Measurements from ENCODE around the gene RAB37.

RAB37 gene

GRCh38 chr17:74746922-74747321, 9.9 kb downstream of the RAB37 start:
- no peaks in the 10 kb centered on the region for H3K27me3 ChIP-seq (ENCODE audit: insufficient read depth, poor library complexity, severe bottlenecking)
- no peak overlapping the region for H3K4me3 ChIP-seq (replicated peaks; ENCODE audit: insufficient read depth, low read length)
- TF ChIP-seq REST (IDR thresholded peaks at IDR 0.05; ENCODE audit: insufficient replicate concordance, low read depth) = no peak
- peak overlapping the region; percentile 24; the same call in 1 of the 2 replicates for H3K27ac ChIP-seq (replicated peaks)
- peak in 1 of 2 experiments; percentile 76 for DNase-seq (ENCODE audit: low read depth in 1 of 2, low spot score in 1 of 2)

DNA sequence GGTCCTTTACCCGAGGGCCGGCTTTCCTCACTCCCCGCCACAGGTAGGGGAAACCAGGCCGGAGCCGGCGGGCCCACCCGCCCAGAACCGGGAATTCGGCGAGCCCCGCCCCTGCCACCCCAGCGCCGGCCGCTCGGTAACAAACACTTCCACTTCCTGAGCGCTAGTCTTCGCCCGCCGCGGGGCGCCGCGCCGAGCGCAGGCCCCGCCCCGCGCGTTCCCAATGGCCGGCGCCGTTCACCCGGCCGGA, 11.1 kb downstream of the RAB37 start:
- peak overlapping the region; percentile 60 for H3K27ac ChIP-seq (replicated peaks)
- no peak for TF ChIP-seq GABPA (IDR thresholded peaks at IDR 0.05; ENCODE audit: low read depth)
- peak; percentile 57; the same call in 1 of the 2 replicates for TF ChIP-seq SPI1 (IDR thresholded peaks at IDR 0.05; ENCODE audit: borderline replicate concordance, low read depth)
- no peak for TF ChIP-seq POLR2AphosphoS5 (IDR thresholded peaks at IDR 0.05; ENCODE audit: low read depth)
- no peak for TF ChIP-seq REST (IDR thresholded peaks at IDR 0.05; ENCODE audit: insufficient replicate concordance, low read depth)
- TF ChIP-seq CTCF (IDR thresholded peaks at IDR 0.05; ENCODE audit: insufficient read depth, low read length) = no peak
- DNase-seq (ENCODE audit: low read depth in 1 of 2, low spot score in 1 of 2) = no peak

GRCh38 chr17:74748529-74749278, 11.6 kb downstream of the RAB37 start, which contains the start of gene NHERF1:
TSS of gene NHERF1 (plus strand) at chr17:74748628. CDS start at chr17:74748847, 219 bp downstream.
- Histone ChIP-seq H3K27me3 (ENCODE audit: insufficient read depth, poor library complexity, severe bottlenecking) (no peaks in the 10 kb centered on the region), H3K4me3 (replicated peaks; ENCODE audit: insufficient read depth, low read length) (peak within 1 kb of the TSS; percentile 93), H3K27ac (replicated peaks) (peak within 1 kb of the TSS; percentile 83)
- DNase-seq (ENCODE audit: low read depth in 1 of 2, low spot score in 1 of 2) = peak; percentile 67 to 90
- TF ChIP-seq GABPA (IDR thresholded peaks at IDR 0.05; ENCODE audit: low read depth) (no peak), REST (IDR thresholded peaks at IDR 0.05; ENCODE audit: insufficient replicate concordance, low read depth) (peak; percentile 62), SPI1 (IDR thresholded peaks at IDR 0.05; ENCODE audit: borderline replicate concordance, low read depth) (no peak), CTCF (IDR thresholded peaks at IDR 0.05; ENCODE audit: insufficient read depth, low read length) (no peak), POLR2AphosphoS5 (IDR thresholded peaks at IDR 0.05; ENCODE audit: low read depth) (peak; percentile 68; the same call in 1 of the 2 replicates)

More for the DNA sequence above, 11.1 kb downstream of the RAB37 start:
- no peaks in the 10 kb centered on the region for H3K27me3 ChIP-seq (ENCODE audit: insufficient read depth, poor library complexity, severe bottlenecking)
- H3K4me3 ChIP-seq (replicated peaks; ENCODE audit: insufficient read depth, low read length) = peak overlapping the region; percentile 41

Data from HL-60 (cell line).